GM21576 (cell line): ENCODE measurements around the gene COL26A1.
"Not testable (repeated sequence)": the region's sequence is repeated elsewhere in the genome, so short reads cannot be mapped to it uniquely, and the experiment has no call there.

ENCODE experiments used
- ATAC-seq: cut with Tn5 transposase; IDR thresholded peaks from one replicate; pipeline ENCODE4 v1.9.1; 2021; ENCODE audit warnings: mild to moderate bottlenecking, moderate library complexity; ENCODE audit not compliant: unreplicated experiment

COL26A1 gene

GRCh38 chr7:101589976-101590662, 227.4 kb downstream of the COL26A1 start:
- no peak for ATAC-seq

GRCh38 chr7:101590663-101591435, 228.2 kb downstream of the COL26A1 start:
- ATAC-seq = no peak

- no peak for ATAC-seq
These were observed 228.8 kb downstream of the COL26A1 start for GRCh38 chr7:101591504-101591903.

- ATAC-seq = no peak
These were observed 230.9 kb downstream of the COL26A1 start for GRCh38 chr7:101593556-101593955.

GRCh38 chr7:101594790-101595189, 232.1 kb downstream of the COL26A1 start:
- no peak for ATAC-seq

- no peak for ATAC-seq
These were observed 232.6 kb downstream of the COL26A1 start for GRCh38 chr7:101595246-101595645.

- no peak for ATAC-seq
These were observed 233.3 kb downstream of the COL26A1 start for GRCh38 chr7:101595766-101596537.

- ATAC-seq = no peak
These were observed 234.2 kb downstream of the COL26A1 start for GRCh38 chr7:101596898-101597297.

- ATAC-seq = no peak
These were observed 235.3 kb downstream of the COL26A1 start for GRCh38 chr7:101597941-101598340.

- no peak for ATAC-seq
These were observed 235.8 kb downstream of the COL26A1 start for GRCh38 chr7:101598422-101598985.

GRCh38 chr7:101598986-101599771, 236.5 kb downstream of the COL26A1 start:
- no peak for ATAC-seq

GRCh38 chr7:101599787-101600186, 237.1 kb downstream of the COL26A1 start:
- ATAC-seq = no peak

GRCh38 chr7:101602082-101602481, 239.4 kb downstream of the COL26A1 start:
- ATAC-seq = no peak

- no peak for ATAC-seq
These were observed 240.0 kb downstream of the COL26A1 start for GRCh38 chr7:101602484-101603241.

- no peak for ATAC-seq
These were observed 241.8 kb downstream of the COL26A1 start for GRCh38 chr7:101604331-101604933.

GRCh38 chr7:101604934-101605332, 242.3 kb downstream of the COL26A1 start:
- ATAC-seq = not testable (repeated sequence)

- no peak for ATAC-seq
These were observed 243.2 kb downstream of the COL26A1 start for GRCh38 chr7:101605611-101606497.

GRCh38 chr7:101606498-101606923, 243.8 kb downstream of the COL26A1 start:
- ATAC-seq = no peak
